Fibroblast of peridontal ligament (primary cell): ENCODE measurements around the gene ZNF778.
"Not testable (repeated sequence)": the region's sequence is repeated elsewhere in the genome, so short reads cannot be mapped to it uniquely, and the experiment has no call there.

Experiments
- DNase-seq: peaks from one replicate; pipeline ENCODE4 v3.0.0-alpha.2; 2010; ENCODE audit errors: extremely low read depth

Gene ZNF778

DNA sequence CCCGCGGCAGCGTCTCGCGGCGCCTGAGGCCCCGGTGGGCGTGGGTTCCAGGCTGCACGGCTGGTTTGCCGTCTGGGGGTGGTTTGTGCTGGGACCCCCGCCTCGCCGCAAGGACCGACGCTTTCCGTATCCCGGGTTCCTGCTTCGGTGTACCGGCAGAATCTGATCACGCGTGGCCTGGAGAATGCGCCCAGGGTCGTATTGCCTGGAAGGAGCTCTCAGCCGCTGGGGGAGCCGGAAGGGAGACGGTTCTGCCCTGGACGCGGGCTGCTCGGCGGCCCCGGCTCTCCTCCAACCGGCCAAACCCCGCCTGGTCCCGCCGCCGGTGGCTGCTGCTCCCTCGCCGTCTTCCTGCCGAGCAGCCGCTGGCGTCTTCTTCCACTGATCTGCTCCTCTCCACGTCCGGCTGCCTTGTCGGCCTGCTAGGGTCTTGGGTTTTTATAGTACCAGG, 39.8 kb downstream of the ZNF778 start:
- peak; percentile 8 for DNase-seq

DNA sequence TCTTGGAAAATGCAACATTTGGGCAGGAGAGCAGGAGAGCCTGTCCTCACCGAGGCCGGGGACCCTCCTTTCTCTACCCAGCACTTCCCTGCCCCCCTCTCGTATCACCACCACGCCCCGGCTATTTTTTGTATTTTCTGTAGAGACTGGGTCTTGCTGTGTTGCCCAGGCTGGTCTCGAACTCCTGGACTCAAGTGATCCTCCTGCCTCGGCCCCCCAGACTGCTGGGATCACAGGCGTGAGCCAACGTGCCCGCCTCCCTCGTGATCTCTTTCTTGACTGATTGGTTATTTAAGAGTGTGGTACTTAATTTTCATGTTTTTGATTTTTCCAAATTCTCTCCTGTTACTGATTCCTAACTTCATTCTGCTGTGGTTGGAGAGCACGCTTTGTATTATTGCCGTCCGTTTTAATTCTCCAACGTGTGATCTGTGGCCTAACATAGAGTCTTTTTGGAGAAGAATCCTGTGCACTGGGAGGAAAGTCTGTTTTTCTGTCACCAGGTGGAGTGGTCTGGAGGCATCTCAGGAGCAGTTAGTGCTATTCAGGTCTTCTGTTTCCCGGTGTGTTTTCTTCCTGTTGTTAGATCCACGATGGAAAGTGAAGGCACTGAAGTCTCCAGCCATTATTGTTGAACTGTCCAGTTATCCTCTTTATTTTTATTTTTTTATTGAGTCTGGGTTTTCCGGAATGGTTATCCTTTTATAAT, 40.4 kb downstream of the ZNF778 start:
- DNase-seq = peak; percentile 2

DNA sequence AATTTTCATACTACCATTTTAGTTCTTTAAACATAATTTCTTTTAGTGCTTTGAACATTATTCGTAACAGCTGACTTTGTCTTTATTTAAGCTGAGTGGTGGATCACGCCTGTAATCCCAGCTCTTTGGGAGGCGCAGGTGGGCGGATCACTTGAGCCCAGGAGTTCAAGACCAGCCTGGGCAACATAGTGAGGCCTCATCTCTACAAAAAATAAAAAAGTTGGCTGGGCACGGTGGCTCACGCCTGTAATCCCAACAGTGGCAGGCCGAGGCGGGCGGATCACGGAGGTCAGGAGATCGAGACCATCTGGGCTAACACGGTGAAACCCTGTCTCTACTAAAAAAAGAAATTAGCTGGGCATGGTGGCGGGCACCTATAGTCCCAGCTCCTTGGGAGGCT, 42.4 kb downstream of the ZNF778 start:
- not testable (repeated sequence) for DNase-seq

DNA sequence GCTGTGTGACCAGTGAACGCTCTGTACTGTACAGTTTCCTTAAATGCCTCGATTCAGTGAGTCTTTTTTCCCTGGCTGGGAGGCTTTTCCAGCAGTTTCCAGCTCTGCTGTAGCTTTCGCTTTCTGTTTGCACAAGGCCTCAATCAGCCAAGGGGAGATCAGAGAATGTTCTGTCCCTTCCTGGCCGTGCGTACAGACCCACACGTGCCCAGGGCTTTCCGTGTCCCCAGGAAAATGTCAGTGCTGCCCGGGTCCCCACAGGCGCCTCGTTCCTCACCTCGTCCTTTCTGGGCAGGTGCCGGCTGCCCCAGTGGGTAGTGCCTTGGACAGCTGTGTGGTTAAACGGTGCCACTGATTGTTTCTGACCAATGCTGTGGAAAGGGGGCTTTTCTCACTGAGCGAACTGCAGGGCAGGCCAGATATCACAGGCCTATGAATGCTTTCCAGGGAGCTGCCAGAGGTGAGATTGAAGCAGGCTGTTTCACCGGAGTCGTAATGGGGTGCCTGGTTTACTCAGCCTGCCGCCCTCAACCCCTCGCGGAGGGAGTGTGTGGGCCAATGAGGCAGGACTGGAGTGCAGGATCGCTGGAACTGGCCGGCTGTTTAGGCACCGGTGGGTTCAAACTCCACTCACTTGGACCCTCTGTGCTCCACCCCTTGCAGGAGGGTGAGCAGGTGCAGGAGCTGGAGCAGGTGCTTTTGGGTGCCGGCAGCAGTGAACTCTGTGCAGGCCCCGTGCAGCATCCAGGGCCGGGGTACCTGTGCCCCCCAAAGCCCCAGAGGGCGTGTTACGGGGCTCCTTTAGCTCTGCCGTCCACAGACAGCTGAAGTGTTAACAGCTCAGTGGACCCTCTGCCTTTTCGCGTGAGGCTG, 44.4 kb downstream of the ZNF778 start:
- peak; percentile 42 for DNase-seq

DNA sequence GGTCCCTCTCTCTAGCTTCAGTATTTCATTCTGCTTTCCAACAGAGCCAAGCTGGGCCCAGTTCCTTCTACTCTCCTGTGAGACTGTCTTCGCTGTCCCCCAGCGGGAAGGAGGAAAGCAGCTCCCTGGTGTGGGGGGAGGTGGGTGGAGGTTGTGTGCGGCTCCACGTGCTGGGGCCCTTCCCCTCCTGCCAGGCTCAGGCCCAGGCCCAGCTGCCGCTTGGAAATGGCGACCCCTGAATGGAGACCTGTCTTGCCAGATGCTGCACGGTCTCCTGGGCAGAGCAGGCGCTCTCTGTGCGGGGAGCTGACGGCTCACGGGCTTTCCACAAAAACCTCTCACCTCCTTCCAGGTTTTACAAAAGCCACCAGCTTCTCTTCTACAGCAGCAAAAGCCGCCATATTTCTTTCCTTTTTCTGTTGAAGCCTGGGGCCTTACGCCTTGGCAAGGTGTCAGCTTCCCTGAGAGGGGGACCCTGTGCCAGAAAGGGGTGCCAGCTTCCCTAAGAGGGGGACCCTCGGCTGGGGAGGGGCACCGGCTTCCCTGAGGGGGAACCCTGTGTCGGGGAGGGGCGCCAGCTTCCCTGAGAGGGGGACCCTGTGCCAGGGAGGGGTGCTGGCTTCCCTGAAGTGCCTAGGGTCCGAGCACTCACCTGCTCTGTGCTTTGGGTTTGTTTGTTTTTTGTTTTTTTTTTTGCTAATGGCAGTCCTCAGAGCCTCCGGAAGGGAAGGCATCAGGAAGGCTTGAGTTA, 47.5 kb downstream of the ZNF778 start:
- DNase-seq = no peak

DNA sequence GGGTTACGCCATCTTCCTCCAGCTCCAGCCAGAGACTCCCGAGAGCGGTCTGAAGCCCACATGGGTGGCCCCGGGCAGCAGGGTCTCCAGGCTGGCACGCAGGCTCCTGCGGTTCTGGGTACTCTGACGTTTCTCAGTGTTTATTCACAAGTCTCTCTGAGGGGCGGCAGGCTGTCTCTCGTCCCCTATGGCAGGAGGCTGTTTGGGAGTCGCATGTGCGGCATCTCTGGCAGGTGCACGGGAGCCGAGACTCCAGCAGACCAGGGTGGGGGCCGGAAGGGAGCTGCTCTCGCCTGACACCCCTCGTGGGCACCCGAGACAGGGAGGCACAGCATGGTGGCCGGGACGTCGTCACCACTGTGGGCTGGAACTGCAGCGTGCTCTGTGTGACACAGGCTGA, 48.1 kb downstream of the ZNF778 start:
- no peak for DNase-seq

DNA sequence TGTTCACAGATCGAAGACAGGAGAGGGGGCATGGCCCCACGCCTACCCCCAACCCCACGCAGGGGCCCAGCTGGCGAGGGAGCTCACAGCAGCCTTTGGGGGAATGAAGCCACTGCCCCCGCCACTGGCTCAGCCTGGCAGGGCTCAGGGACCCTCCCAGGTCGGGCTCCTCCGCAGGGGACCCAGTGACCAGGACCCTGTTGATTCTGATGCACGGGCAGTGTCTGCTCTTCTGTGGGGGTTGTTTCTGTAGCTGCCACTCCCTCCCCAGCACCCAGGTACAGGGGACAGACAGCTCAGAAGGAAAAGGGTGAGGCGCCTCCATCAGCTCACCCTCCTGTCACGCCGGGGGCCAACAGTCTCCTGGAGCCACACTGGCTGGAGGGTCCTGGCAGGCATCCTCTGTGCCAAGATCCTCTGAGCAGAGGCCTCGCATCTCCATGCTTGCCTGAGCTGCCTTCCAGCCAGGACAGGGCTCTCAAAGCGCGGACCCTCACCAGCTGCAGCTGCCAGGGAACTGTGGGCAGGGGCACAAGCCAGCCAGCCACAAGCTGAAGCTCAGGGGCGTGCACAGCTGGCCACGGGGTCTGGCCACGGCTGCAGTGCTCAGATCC, 49.1 kb downstream of the ZNF778 start:
- DNase-seq = no peak

DNA sequence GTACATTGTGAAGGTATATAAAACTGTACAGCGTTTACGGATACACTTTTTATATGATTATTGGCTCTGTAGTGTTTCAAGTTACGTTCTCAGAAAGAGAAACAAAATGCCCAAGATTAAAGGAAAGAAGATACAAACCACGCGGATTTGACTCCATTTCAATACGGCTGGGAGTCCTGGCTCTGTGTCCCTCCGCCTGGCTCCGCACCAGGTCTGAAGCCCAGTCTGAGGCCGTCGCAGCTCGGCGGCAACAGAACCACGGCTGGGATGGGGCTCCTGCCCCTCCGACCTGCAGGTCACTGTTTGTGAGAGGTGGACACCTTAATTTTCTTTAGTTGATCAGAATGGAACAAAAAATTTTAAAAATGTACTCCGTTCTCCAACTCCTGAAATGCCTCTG, 50.2 kb downstream of the ZNF778 start:
- not testable (repeated sequence) for DNase-seq

DNA sequence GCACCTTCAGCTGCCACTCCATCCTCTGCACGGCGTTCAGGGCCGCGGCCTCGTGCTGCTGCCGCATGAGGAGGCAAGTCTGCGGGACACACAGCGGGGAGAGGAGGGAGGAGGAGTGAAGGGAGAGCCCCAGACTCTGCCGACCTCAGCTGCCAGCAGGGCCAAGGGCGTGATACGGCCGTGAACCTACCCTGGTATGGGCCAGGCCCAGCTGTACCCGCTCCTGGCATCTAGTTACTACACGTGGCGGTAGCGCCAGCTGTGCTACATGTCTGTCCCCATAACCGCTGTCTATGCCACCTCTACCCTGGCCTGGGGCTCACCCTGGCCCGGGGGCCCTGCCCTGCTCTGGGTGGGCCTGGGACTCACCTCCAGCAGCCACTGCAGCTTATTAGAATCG, 51.1 kb downstream of the ZNF778 start:
- DNase-seq = no peak

DNA sequence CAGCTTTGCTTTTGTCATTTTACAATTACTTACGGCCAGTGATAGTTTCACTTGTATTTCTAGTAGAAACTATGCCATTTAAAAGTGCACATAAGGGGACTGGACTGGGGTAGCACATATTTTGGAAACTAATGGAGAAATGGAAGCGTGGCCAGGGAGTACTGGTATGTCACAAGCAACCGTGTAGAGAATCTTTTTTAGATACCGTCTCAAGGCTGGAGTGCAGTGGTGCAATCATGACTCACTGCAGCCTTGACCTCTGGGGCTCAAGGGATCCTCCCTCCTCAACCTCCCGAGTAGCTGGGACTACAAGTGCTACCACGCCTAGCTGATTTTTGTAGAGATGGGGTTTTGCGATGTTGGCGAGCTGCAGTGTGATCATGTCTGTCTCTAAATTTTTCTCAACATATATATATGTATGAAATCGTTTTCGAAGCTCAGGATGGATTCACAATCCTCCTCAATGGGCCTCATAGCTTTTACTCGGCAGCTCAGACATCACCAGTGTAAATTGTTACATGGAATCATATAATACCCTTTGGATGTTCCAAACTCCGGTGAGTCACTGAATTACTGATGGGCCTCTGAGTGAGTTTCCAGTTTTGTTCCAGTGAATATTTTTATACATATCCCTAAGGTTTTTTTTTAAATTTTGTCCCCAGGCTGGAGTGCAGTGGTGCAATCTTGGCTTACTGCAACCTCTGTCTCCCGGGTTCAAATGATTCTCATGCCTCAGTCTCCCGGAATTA, 51.7 kb downstream of the ZNF778 start:
- peak; percentile 58 for DNase-seq

DNA sequence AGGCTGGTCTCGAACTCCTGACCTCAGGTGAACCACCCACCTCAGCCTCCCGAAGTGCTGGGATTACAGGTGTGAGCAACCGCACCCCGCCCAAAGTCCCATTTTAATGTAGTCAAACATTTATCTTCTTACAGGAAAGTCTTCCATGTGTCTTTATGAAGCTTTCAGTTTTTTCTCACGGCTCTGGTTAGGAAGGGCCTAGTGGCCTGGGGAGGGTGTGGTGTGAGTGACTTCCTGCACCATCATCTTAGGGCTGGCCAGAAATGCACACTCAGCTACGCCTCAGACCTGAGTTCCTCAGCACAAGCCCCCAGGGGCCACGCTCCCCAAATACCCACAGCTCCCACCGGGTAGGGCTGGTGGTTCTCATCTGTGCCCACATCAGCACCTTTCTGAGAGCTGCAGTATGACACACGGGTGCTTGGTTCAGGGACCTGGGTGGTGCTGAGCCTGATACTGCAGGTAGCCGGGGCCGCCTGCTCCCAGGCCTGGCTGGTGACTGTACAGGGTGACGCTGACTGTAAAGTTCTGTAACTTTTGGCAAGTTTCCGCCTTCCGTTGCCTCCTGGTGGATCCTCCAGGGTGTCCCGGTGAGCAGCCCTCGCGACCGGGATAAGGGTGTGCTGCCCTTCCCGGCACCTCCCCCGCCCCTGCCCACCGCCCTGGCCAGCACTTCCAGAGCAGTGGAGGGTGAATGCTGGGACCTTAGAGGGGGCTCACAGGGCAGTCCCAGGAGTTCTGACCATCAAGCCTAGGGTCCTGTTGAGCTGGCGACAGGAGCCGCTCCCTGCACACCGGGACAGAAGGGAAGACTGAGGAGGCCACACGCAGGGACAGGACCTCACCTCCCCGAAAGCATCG, 52.5 kb downstream of the ZNF778 start:
- DNase-seq = no peak

DNA sequence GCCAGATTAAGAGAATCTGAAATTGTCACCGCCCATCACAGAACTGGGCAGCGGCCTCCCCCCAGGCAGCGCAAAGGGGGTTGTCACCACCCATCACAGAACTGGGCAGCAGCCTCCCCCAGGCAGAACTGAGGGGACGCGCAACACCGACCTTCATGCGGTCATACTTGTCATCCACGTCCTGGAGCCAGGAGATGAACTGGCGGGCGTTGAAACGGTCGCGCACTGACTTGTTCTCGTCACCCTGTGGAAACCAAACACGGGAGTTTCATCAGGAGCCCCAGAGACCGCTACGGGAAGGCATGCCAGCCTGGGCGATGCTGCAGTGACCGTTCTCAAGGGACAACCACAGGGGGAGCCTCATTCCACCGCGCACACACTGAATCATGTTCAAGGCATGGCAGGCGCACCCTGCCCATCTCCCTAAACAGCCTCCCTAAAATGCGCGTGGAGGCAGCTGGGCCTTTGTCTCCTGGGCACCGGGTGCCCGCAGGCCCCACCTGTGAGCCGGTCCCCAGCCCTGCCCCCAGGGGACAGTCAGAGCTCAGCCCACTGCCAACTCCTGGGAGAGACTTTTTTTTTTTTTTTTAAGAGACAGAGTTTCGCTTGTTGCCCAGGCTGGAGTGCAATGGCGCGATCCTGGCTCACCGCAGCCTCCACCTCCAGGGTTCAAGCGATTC, 53.3 kb downstream of the ZNF778 start:
- no peak for DNase-seq

DNA sequence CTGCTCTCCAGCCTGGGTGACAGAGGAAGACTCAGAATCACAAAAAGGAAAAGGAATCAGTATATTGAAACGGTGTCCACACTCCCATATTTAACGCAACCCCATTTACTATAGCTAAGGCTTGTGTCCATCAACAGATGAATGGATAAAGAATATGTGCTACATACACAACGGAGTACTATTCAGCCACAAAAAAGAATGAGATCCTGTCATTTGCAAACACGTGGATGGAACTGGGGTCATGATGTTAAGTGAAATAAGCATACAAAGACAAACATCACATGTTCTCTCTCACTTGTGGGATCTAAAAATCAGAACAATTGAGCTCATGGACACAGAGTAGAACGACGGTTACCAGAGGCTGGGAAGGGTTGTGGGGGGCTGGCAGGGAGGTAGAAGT, 55.1 kb downstream of the ZNF778 start:
- DNase-seq = no peak

DNA sequence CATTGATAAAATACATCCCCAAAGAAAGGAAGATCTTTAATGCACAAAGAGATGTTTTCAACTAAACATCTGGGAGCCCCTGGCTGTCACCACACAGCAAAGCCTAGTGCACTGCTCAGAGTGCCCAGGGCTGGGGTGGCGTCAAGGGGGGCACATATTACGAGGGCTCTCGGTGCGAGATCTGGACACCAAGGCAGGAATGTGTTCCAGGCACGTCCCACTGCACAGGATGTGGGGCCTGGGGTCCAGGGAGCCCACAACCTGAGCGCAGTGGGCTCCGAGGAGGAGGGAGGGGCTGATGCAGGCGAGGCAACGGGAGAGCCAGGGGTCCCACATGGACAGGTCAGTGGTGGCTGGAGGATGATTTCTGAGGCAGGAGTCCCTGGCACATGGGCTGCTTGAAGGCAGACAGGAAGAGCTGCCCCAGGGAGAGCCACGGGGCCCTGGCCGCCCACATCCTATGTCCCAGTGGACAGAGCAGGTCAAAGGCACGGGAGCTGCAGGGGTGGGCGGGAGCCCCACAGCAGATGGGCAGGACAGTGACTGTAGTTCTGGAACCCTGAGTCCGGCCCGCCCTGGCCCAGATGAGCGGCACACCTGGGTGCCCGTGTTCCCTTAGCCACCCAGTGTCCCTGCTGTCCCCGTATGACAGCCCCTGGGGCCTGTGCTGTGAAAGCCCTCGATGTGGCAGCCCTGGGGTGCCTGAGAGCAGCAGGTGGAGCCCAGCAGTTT, 56.4 kb downstream of the ZNF778 start:
- no peak for DNase-seq

DNA sequence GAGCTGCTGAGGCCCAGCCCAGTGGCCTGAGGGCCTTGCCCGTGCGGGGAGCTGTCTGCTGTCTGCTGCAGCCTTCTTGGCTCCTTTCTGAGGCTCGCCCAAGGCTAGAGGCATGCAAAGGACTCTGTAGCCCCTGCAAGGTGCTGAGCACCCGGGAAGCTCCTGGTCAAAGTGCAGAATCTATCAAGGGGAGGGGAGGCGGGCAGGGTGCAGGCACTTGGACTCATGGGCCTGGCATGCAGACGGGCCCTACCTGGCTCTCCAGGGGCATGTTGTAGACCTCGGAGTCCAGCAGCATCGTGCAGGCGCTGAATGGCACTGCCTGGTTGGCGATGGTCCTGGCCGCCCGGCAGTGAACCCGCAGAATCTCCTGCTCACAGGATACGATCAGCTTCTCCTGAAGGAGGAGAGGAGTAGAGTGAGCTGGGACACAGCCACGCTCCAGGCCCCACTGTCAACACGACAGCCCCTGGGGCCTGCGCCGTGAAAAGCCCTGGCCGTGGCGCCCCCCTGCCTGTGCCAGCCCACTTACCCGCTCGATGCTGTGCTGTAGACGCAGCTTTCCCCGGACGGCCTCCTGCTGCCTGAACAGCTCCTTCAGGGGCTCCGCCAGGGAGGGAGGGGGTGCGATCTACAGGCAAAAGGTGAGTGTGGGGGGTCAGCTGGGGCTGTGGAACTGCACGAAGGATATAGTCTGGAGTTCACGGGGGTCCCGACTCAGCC, 57.2 kb downstream of the ZNF778 start:
- no peak for DNase-seq

DNA sequence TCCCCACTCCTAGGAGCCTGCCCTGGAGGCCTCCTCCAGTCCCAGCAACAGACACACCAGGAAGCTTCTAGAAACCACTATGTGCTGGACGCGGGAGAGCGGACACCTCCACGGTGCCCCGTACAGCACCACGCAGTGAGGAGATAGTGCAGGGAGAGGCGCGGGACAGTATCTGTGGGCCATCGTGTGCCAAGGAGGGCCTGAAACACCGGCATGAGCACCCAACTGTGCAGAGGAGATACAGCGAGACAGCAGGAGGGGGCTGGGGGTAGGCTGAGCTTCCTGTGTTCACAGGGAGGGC, 57.7 kb downstream of the ZNF778 start:
- DNase-seq = no peak

DNA sequence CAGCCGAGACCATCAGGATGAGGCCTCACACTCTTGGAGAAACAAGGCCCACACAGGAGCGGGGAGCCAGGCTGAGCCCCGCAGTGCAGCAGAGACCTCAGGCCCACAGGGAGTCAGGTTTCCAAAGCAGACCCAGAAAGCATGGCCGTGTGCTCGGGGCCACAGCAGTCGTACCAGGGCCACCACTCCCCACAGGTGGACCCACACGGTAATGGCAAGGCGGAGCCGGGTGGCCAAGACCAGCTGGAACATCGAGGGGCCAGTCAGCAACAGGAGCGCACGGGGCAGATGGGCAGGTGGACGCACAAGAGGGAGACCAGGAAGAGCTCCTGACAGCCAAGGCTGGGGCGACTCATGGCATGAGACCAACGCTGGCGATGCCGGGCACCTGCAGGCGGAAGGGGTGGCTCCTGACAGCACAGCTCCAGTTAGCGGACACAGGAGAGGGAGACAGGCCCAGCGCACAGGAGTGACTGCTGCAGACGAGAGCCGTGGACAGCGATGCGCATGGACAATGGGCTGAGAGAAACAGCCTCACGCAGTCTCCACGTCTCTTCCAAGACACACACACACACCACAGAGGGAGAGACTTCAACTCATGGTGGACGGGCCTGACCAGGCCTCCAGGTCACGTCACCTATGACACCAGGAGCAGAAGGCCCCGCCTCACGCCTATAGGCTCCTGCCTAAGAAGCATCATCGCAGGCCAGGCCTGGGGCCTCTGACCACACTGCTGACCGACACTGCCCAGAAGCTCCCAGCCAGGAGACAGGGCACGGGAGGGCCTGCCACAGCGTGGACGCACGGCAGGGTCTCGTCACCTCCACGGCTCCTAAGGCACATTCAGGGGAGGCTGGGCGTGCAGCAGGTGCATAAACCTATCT, 58.6 kb downstream of the ZNF778 start:
- DNase-seq = no peak

DNA sequence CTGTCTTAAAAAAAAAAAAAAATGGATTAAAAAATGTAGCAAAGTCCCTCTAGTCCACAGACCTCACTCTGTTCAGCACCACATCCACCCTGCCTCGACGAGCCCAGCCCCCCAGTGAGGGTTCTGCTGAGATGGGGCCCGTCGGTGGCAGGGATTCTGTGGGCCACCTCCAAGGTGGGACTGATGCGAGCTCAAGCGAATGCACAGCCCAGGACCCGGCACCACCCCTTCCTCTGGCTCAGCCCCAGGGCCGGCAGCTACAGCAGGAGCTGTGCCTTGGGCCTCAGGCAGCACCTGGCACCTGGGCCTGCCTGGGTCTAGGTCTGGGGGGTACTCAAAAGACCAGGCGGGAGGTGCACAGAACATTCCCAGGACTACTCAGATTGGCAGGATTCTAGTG, 59.5 kb downstream of the ZNF778 start:
- DNase-seq = no peak
